ENCODE data around the gene PEMT. TPM values are rescaled to one million over a fixed set of nuclear protein-coding genes. Genes with fewer than 3 reads are reported as not detected.
"Not testable (repeated sequence)": the region's sequence is repeated elsewhere in the genome, so short reads cannot be mapped to it uniquely, and the experiment has no call there.

PEMT gene
- total RNA-seq, 1 donor from 2014 or later = 24.0 TPM

DNA sequence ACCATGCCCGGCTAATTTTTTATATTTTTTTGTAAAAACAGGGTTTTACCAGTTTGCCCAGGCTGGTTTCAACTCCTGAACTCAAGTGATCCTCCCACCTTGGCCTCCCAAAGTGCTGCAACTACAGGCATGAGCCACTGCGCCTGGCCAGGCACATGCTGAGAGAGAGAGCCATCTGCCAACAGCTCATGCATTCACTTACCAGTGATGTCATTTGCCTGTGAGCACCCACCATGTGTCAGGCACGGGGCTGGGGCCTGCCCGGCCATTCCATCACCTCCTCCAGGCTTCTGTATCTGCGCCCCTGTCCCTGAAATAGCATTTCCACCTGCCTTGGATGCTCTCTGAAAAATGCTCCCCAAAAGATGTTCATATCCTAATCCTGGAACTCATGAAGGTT is 43.6 kb upstream of the PEMT start:
- TF ChIP-seq, protein P1, sequence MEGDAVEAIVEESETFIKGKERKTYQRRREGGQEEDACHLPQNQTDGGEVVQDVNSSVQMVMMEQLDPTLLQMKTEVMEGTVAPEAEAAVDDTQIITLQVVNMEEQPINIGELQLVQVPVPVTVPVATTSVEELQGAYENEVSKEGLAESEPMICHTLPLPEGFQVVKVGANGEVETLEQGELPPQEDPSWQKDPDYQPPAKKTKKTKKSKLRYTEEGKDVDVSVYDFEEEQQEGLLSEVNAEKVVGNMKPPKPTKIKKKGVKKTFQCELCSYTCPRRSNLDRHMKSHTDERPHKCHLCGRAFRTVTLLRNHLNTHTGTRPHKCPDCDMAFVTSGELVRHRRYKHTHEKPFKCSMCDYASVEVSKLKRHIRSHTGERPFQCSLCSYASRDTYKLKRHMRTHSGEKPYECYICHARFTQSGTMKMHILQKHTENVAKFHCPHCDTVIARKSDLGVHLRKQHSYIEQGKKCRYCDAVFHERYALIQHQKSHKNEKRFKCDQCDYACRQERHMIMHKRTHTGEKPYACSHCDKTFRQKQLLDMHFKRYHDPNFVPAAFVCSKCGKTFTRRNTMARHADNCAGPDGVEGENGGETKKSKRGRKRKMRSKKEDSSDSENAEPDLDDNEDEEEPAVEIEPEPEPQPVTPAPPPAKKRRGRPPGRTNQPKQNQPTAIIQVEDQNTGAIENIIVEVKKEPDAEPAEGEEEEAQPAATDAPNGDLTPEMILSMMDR (IDR thresholded peaks at IDR 0.05; ENCODE audit: partially characterized antibody, unreplicated experiment) = no peak

GRCh38 chr17:17633310-17633709 is 41.8 kb upstream of the PEMT start:
- peaks cover 5% of the 10 kb centered on the region for H3K4me1 Mint-ChIP-seq (ENCODE audit: low read depth, unreplicated experiment)
- H3K27me3 Mint-ChIP-seq (ENCODE audit: unreplicated experiment) = peaks cover 6% of the 10 kb centered on the region
- no peak overlapping the region for H3K27ac Mint-ChIP-seq (ENCODE audit: unreplicated experiment)
- H3K36me3 Mint-ChIP-seq (ENCODE audit: unreplicated experiment) = peaks cover 5% of the 10 kb centered on the region
- TF ChIP-seq, protein P1 (IDR thresholded peaks at IDR 0.05; ENCODE audit: partially characterized antibody, unreplicated experiment) = no peak
- no peak overlapping the region for H3K4me3 Mint-ChIP-seq (ENCODE audit: unreplicated experiment)
- peaks cover 6% of the 10 kb centered on the region for H3K9me3 Mint-ChIP-seq (ENCODE audit: unreplicated experiment)
- no peak for DNase-seq

More for the DNA sequence above, 43.6 kb upstream of the PEMT start:
- no peak overlapping the region for H3K27ac Mint-ChIP-seq (ENCODE audit: unreplicated experiment)
- no peak overlapping the region for H3K4me3 Mint-ChIP-seq (ENCODE audit: unreplicated experiment)
- peaks cover 6% of the 10 kb centered on the region for H3K9me3 Mint-ChIP-seq (ENCODE audit: unreplicated experiment)
- peaks cover 5% of the 10 kb centered on the region for H3K36me3 Mint-ChIP-seq (ENCODE audit: unreplicated experiment)
- peaks cover 1% of the 10 kb centered on the region for H3K4me1 Mint-ChIP-seq (ENCODE audit: low read depth, unreplicated experiment)
- peaks cover 6% of the 10 kb centered on the region for H3K27me3 Mint-ChIP-seq (ENCODE audit: unreplicated experiment)
- DNase-seq = peak; percentile 23

DNA sequence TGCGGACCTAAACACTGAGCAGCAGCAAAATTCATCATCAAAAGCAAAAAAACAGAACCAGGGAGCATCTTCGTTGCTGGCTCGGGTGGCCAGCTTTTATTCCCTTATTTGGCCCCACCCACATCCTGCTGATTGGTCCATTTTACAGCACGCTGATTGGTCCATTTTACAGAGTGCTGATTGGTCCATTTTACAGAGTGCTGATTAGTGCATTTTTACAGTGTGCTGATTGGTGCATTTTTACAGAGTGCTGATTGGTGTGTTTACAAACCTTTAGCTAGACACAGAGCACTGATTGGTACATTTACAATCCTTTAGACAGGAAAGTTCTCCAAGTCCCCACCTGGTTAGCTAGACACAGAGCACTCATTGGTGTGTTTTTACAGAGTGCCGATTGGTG is 41.2 kb upstream of the PEMT start:
- DNase-seq; H3K4me1 Mint-ChIP-seq (ENCODE audit: low read depth, unreplicated experiment): not testable (repeated sequence)

DNA sequence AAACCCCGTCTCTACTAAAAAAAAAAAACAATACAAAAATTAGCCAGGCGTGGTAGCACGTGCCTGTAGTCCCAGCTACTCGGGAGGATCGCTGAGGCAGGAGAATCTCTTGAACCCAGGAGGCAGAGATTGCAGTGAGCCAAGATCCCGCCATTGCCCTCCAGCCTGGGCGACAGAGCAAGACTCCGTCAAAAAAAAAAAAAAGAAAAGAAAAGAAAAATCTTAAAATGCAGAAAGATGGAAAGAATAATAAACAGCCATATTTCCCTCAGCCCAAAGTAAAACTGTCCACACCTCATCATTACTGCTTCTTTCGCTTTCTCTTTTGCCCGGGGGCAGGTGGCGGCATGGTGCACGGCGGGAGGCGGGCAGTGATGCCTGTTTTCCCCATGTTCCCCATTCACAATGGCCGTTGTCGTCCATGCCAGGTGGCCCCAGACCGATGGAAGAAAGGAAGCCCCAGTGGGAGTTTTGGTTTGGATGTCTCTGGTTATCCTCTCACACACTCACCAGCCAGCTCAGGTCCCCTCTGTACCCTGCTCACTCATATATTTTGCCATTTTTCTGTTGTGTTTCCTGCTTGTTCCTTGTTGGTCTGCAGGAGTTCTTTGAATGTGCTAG is 37.0 kb upstream of the PEMT start:
- Mint-ChIP-seq H3K9me3 (ENCODE audit: unreplicated experiment) (peaks cover 3% of the 10 kb centered on the region), H3K4me1 (ENCODE audit: low read depth, unreplicated experiment) (peaks cover 8% of the 10 kb centered on the region), H3K36me3 (ENCODE audit: unreplicated experiment) (peaks cover 5% of the 10 kb centered on the region), H3K27me3 (ENCODE audit: unreplicated experiment) (peaks cover 5% of the 10 kb centered on the region), H3K27ac (ENCODE audit: unreplicated experiment) (no peak overlapping the region), H3K4me3 (ENCODE audit: unreplicated experiment) (no peak overlapping the region)
- DNase-seq = no peak
- TF ChIP-seq, protein P1 (IDR thresholded peaks at IDR 0.05; ENCODE audit: partially characterized antibody, unreplicated experiment) = no peak

More for the DNA sequence above, 41.2 kb upstream of the PEMT start:
- H3K4me3 Mint-ChIP-seq (ENCODE audit: unreplicated experiment); H3K9me3 Mint-ChIP-seq (ENCODE audit: unreplicated experiment); H3K27ac Mint-ChIP-seq (ENCODE audit: unreplicated experiment); H3K27me3 Mint-ChIP-seq (ENCODE audit: unreplicated experiment); H3K36me3 Mint-ChIP-seq (ENCODE audit: unreplicated experiment): not testable (repeated sequence)

GRCh38 chr17:17626840-17627239 is 35.3 kb upstream of the PEMT start:
- TF ChIP-seq, protein P1 (IDR thresholded peaks at IDR 0.05; ENCODE audit: partially characterized antibody, unreplicated experiment) = no peak
- Mint-ChIP-seq H3K27ac (ENCODE audit: unreplicated experiment) (no peak overlapping the region), H3K4me3 (ENCODE audit: unreplicated experiment) (no peak overlapping the region), H3K9me3 (ENCODE audit: unreplicated experiment) (peaks cover 3% of the 10 kb centered on the region), H3K4me1 (ENCODE audit: low read depth, unreplicated experiment) (peaks cover 12% of the 10 kb centered on the region), H3K27me3 (ENCODE audit: unreplicated experiment) (peaks cover 4% of the 10 kb centered on the region), H3K36me3 (ENCODE audit: unreplicated experiment) (no peaks in the 10 kb centered on the region)
- no peak for DNase-seq

Data from glutamatergic neuron (in vitro differentiated cells).